ENCODE measurements around the gene CHD2.
"Not testable (repeated sequence)": the region's sequence is repeated elsewhere in the genome, so short reads cannot be mapped to it uniquely, and the experiment has no call there.

The CHD2 gene

GRCh38 chr15:93049914-93050578, 149.9 kb downstream of the CHD2 start:
- no peak for DNase-seq (ENCODE audit: low read depth)

DNA sequence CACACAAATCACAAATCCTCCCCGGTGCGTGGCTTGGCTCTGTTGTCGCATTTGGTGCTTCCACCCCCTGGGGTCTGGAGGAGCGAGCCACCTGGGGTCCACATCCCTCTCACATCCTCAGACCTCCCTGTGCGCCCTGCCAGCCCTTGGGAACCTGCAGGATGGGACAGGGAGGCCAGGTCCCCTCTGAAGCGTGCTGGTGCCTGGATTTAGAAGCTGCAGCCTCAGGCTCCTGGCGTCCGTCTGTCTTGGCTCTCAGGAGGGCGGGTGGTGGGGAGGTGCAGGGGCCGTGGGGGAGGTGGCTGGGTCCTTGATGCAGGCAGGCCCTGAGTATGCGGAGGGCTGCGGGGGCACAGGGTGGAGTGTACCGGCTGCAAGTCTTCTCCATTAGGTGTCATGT, 150.5 kb downstream of the CHD2 start:
- DNase-seq (ENCODE audit: low read depth), result no peak

DNA sequence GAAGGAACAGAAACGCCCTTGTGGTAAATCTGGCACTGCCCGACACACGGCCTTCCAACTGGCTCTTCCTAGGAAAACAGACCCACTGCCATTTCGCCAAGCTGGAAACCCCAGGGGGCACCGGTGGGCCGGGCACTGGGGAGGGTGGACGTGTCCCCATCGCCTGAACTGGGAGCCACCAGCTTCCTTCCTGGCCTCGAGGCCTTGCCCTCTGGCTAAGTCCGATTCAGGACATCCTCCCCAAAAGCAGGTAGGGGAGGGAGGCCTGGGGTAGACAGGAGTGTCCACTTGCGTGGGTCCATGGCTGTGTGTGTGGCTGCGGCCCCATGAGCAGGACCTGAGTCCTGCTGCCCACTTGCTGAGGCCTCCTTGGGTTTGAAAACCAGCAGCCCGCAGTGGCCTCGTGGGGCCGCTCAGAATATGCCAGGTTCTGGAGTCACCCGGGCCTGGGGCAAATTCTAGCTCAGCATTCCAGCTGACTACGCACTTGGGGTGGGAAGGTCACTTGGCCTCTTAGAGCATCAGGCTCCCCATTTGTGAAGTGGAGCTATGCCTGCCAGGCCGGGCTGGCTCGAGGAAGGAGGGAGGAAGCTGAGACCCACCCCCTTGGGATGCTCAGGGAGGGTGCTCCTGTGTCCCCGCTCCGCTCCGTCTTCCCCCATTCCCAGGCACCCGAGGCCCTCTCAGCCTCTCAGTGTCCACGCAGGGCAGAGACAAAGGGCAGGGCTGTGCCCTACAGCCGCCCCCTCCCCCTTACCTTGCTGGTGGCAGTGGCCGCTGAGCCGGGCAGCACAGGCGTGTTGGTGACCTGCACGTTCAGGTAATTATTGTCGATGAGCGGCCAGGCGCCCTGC, 151.3 kb downstream of the CHD2 start:
- no peak for DNase-seq (ENCODE audit: low read depth)

- no peak for DNase-seq (ENCODE audit: low read depth)
Observed at GRCh38 chr15:93052090-93052879, 152.2 kb downstream of the CHD2 start.

DNA sequence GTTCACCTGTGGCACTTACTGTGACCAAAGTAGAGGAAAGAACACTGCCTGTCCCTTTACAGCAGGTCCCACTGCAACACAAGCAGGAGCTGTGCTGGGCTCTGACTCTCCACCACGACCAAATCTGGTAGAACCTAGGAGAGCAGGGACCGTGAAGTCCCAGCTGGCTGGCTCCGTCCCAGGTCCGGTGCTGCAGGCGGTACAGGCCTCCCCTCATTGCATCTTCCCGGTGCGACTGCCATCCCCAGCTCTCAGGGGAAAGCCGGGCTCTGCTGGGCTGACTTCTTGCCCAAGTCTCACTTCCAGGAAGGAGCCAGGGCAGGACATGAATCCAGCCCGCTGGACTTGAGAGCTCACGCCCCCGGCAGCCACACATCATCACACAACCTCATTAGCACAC, 155.1 kb downstream of the CHD2 start:
- DNase-seq (ENCODE audit: low read depth), result no peak

- no peak for DNase-seq (ENCODE audit: low read depth)
Observed at GRCh38 chr15:93056836-93057235, 156.7 kb downstream of the CHD2 start.

DNA sequence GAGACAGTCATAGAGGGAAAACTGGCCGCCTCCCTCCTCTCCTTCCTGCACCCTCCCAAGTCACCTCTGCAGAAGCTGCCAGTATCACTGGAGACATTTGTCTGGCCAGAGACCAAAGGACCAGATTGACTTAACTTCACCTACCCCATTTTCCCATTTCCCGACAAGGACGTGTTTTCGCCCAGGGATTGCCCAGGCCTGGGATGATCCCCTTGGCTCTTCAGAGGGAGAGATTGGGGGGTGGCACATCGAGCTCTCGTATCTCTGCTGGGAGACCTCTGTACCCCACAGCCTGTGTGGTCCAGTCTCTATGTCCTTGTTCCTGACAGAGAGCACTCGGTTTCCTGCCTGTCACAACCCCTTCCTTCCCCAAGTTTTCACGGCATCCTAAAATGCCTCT, 157.5 kb downstream of the CHD2 start:
- no peak for DNase-seq (ENCODE audit: low read depth)

DNA sequence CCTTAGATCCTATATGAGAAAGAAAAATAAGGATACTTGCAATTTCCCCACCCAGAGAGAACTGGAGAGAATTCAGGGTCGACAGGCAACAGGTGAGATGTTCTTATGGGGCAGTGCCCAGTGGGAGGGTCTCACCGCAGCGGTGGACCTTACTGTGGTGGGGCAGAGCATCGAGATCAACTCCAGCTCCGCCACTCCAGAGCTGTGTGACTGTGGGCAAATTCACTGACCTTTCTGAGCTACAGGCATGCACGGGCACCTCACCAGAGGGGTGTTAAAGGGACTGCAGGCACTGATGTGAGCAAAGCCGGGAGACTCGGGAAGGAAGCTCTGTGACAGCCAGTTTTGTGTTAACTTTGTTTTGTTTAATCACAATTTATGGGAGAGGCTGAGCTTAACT, 158.0 kb downstream of the CHD2 start:
- DNase-seq (ENCODE audit: low read depth), result no peak

DNA sequence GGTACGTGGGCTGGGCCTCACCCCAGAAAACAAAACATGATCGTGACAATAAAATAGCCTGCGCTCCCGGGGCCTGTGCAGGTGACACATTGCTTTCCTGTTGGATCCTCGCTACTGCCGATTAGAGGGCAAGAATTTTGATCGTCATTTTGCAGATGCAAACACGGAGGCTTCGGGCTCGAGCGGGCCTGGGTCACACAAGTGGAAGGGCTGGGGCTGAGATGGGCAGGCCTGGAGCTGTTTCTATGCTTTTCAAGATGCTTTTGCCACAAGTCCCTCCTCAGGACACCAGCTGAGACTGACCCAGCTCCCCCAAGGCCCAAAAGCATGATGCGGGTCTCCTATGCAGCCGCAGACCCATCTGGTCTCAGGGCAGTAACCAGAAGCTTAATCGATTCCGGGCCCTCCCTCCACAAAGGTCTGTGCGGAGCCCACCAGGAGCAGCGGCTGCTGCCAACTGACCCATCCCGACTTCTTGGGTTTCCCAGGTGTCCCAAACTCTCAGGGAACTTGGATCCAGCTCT, 158.8 kb downstream of the CHD2 start:
- DNase-seq (ENCODE audit: low read depth), result no peak

- DNase-seq (ENCODE audit: low read depth), result no peak
Observed at GRCh38 chr15:93059442-93059841, 159.3 kb downstream of the CHD2 start.

- no peak for DNase-seq (ENCODE audit: low read depth)
Observed at GRCh38 chr15:93060336-93061248, 160.5 kb downstream of the CHD2 start.

GRCh38 chr15:93062628-93063261, 162.6 kb downstream of the CHD2 start:
- not testable (repeated sequence) for DNase-seq (ENCODE audit: low read depth)

DNA sequence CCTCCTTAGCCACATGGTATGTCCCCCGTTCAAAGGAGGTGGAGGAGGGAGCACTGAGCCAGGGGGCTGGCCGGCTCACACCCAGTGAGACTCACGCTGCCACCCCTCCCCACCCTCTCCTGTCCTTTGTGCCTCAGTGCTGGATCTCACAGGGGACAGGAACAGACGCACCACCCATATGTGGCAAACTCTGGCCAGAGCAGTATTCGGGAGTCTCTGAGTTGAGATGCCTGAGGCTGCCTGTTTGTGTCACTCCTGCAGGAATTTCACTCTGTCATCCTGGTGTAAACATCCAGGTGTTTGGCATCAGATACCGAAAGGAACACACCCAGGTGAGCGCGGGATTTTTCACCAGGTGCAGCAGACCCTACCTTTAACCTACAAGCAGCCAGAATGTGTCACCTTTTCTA, 163.1 kb downstream of the CHD2 start:
- DNase-seq (ENCODE audit: low read depth), result no peak

DNA sequence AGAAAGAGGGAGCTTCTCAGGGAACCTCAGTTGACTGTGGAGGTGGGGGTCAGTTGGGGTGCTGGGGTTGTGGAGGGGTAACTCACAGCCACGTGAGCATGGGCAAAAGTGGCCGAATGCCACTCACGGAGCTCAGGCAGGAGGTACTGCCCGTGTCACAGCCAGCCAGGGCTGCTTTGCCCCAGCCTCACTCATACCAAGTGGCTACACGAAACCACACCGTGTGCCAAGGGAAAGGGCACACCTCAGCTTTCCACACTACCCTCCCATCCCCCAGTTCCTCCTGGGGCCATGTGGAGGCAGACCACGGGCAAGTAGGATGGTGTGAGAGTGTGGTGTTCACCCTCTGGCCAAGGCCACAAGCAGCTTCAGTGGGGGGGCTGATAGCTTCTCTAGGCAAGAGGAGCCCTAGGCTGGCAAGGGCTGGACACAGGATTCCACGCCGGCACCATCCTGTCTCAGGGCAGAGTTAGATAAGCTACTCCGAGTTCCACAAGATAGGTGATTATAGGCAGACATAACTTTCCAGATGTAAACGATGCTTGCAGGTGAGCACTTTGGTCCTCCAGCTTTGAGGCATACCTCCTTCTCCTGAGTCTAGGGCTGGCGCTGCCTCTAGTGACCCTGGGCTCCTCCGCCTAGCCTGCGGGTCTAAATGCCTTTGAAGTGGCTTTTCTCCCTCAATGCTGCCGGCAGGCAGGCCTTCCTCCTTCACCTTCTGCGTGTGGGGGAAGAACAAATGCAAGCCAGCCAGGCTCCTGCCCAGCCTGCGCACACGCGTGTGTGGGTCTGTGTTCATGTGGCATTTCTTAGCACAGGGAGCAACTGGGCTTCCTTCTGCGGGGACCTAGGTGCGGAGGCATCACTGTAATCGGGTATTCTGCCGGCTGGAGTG, 163.9 kb downstream of the CHD2 start:
- no peak for DNase-seq (ENCODE audit: low read depth)

DNA sequence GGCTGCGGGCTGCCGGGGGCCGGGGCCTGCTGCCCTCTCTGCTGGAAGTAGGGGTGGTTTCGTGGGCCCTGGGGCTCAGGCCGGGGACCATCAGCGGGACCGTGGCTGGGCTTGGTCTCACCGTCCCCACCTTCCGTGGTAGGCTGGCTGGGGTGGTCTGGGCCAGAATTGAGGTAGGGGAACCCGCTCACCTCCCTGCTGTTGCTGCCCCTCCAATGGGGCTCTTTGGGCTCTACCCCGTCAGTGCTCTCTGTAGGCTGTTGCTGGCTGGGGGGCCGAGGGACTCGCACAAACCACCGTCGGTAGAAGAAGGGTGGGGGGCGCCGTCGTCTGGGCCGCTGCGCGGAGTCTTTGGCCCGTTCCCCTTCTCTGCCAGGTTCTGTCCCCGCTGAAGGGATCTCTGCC, 165.5 kb downstream of the CHD2 start:
- DNase-seq (ENCODE audit: low read depth), result no peak

DNA sequence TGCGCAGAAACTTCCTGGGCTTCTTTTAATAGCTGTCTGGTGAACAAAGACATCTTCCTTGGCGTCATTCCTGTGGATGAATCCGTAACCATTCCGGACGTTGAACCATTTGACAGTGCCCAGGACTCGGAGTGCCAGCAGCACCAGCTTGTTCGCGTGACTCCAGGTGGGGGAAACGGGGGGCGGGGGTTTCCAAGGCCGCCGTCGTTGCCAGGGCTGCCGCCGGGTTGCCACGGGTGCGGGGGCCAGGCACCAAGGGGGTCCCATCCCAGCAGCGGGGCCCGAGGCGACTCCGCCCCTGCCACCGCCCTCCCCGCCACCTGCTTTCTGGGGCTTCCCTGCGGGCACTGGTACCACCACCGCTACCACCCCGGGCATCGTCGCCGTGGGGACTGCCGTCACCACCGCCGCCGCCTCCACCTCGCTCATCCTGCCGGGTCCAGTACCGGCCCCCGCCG, 166.1 kb downstream of the CHD2 start:
- no peak for DNase-seq (ENCODE audit: low read depth)

DNA sequence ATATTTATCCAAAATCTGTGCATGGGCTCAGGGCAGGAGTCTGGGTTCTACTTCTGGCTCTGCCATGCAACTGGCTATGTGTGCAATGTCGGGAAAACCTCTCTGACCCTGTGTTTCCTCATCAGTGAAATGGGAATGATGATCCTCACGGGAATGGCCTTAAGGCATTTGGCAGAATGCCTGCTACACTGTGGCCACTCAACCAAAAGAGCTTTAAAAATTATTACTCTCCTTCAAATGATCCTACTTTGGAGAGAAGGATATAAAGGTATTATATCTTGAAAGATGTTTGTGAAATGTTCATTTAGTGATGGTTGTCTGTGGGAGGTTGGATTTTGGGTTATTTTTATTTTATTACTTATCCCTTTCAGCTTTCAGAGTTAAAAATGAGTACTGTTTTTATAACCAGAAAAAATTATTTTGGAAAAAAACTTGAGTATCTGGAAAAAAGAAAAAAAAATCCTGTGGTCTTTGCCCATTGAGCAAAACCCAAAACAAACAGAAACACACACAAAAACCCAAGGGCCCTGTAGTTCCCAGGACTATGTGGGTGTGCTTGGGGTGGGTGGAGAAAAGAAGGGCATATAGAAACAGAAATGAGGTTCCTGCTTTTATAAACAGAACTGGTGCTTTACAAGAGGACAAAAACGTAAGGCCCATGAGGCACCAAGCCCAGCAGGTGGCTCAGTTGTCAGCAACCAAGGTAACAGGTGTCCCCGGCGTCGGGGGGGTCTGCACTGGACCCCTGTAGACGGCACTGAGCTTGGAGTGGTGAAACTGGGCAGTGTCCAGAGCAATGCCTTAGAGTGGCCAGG, 166.9 kb downstream of the CHD2 start:
- DNase-seq (ENCODE audit: low read depth), result no peak

DNA sequence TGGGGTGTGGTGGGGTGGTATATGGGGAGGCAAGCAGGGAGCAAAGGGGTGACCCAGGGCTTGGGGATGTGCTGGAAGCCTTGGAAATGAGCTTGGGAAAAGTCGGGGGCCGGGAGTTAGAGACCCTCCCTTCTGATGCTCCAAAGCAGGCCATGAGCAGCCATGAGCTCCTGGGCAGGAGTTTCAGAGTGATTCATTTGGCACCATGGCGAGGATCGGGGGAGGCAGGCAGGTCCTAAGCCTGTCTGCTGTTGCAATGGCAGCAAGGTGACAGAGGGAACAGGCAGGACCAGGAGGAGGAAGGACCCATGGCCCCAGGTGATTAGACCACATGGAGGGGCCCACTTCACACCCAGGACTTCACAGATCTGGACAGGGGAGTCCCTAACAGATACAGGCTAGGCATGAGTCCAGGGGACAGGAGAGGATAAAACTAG, 167.5 kb downstream of the CHD2 start:
- no peak for DNase-seq (ENCODE audit: low read depth)
